Skin epidermis (tissue), 12 donors: Measurements from ENCODE around the gene CCDC192.

ENCODE experiments used
- H3K27ac ChIP-seq, 21 experiments: fragments of 200-600 bp; sonication (generic) in 11 of 21; one replicate each; pipeline ENCODE4 v1.5.0; 2020; ENCODE audit warnings: mild to moderate bottlenecking in 3 of 21, inconsistent platforms in 2 of 21, moderate library complexity in 2 of 21
- H3K4me3 ChIP-seq, 7 experiments: fragments of 200-600 bp; sonication (generic) in 2 of 7; one replicate each; pipeline ENCODE4 v1.5.0; 2020; ENCODE audit warnings: inconsistent platforms in 2 of 7, mild to moderate bottlenecking in 2 of 7, moderate library complexity in 1 of 7

CCDC192 gene

GRCh38 chr5:127935398-127935797 lies 232.2 kb downstream of the CCDC192 start:
- H3K4me3 ChIP-seq: no peak overlapping the region

GRCh38 chr5:127936439-127936972 lies 233.3 kb downstream of the CCDC192 start:
- no peak overlapping the region for H3K27ac ChIP-seq
- no peak overlapping the region for H3K4me3 ChIP-seq

More at GRCh38 chr5:127935398-127935797, 232.2 kb downstream of the CCDC192 start:
- H3K27ac ChIP-seq: no peak overlapping the region

DNA sequence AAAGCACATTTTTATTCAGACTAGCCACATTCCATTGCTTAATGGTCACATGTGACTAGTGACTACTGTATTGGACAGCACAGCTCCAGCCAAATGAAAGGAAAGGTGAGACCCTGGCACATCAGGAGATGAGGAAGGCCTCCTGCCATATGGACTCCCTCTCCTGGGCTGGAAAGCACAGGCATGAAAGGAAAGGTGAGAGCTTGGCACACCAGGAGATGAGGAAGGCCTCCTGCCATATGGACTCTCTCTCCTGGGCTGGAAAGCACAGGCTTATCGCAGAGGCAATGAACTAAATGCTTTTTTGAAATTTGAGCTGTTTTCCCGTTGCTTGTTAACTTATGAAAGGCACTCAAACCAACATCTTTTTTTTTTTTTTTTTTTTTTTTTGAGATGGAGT lies 235.6 kb downstream of the CCDC192 start:
- Histone ChIP-seq H3K27ac (no peak overlapping the region), H3K4me3 (no peak overlapping the region)

GRCh38 chr5:127940854-127941253 lies 237.7 kb downstream of the CCDC192 start:
- H3K4me3 ChIP-seq: no peak overlapping the region
- no peak overlapping the region for H3K27ac ChIP-seq

DNA sequence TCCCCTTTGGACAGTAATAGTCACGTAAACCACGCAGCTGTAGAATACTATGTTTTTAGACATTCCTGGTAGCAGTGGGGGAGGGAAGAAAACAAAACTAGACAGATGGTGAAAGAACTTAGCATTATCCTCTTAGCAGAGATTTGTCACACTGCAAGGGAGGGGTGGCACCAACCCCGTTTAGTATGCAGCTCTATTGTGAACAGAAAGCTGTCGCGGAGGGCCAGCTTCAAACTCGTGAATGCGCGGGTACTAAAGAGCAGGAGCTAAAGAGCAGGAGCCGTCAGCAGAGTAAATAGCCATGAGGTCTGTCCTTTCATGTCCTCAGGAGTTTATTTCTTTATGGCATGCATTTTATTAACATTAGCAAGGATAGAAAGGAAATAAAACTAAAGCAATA lies 238.5 kb downstream of the CCDC192 start:
- Histone ChIP-seq H3K4me3 (no peak overlapping the region), H3K27ac (no peak overlapping the region)

- Histone ChIP-seq H3K27ac (no peak overlapping the region), H3K4me3 (no peak overlapping the region)
These were observed 239.3 kb downstream of the CCDC192 start for GRCh38 chr5:127942246-127943060.

DNA sequence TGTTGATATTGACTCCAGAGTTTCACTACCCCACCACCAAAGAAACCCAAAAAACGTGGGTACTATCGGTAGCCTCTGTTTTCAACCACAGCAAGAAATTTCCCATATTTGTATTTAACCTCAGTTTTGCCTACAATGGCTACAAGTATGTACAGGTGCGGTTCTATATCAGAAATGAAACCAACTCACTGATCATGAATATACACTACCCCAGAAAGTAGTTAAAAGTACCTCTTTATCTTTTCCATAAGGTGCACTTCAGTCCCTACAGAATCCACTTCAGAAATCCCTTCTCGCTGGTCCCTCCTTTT lies 239.8 kb downstream of the CCDC192 start:
- no peak overlapping the region for H3K27ac ChIP-seq
- H3K4me3 ChIP-seq: no peak overlapping the region

DNA sequence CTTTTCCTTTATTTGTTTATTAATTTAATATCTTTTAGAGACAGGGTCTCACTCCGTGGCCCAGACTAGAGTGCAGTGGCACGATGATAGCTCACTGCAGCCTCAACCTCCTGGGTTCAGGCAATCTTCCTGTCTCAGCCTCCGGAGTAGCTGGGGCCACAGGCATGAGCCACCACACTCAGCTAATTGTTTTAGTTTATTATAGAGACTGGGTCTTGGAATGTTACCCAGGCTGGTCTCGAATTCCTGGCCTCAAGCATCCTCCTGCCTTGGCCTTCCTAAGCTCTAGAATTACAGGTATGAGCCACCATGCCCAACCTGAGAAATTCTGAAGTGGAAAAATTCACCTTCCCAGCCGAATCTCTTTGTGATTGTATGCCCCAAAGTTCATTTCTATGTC lies 240.9 kb downstream of the CCDC192 start:
- Histone ChIP-seq H3K4me3 (no peak overlapping the region), H3K27ac (no peak overlapping the region)

DNA sequence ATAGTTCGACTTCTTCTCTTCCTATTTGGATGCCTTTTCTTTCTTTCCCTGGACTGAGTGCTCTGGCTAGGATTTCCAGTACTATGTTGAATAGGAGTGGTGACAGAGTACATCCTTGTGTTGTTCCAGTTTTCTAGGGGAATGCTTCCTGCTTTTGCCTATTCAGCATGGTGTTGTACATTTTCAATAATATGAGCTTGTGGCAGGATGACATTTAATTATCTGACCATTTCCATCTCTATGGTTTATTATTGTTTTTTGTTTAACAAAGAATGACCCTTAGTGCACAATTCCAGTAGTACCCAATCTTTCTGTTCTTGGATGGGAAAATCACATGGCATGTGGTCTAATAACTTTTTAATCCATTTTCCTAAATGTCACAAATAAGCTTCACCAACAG lies 244.8 kb downstream of the CCDC192 start:
- H3K27ac ChIP-seq: no peak overlapping the region
- no peak overlapping the region for H3K4me3 ChIP-seq

- H3K4me3 ChIP-seq: no peak overlapping the region
- H3K27ac ChIP-seq: no peak overlapping the region
These were observed 247.7 kb downstream of the CCDC192 start for GRCh38 chr5:127950707-127951391.

DNA sequence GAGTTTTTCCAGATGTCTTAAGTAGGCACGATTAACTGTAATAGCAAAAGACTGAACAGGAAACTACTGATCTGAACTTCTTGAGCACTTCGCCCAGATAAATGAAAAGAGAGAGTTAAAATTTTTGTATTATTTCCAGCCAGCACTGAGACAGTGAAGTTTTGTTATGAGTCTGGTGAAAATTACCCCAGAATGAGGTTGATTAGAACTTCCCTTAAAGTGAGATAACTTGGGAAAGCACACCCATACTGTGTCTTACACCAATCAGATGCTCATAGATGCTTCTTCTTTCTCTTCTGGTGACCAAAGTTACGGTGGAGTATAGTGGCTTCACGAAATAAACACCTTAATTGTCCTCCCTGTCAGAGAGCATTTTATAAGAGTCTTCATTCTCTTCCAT lies 248.6 kb downstream of the CCDC192 start:
- Histone ChIP-seq H3K4me3 (no peak overlapping the region), H3K27ac (no peak overlapping the region)

DNA sequence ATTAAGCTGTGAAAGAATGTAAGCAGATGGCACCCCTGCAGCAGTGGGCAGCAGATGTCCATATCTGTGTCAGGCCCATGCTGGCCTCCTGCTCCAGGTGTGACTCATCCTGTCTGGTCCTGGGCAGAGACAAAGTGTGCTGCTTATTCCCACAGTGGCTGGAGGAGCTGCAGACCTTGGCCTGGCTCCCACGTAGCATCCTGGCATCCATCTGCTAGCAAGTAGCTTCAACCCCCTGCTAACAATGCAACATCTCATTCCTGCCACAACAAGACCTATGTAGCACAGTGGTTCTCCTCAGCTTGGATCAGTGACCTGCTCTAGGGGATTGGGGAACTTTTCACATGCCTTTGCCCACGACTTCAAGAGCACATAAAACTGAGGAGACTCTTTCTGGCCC lies 254.0 kb downstream of the CCDC192 start:
- H3K27ac ChIP-seq: no peak overlapping the region
- no peak overlapping the region for H3K4me3 ChIP-seq

DNA sequence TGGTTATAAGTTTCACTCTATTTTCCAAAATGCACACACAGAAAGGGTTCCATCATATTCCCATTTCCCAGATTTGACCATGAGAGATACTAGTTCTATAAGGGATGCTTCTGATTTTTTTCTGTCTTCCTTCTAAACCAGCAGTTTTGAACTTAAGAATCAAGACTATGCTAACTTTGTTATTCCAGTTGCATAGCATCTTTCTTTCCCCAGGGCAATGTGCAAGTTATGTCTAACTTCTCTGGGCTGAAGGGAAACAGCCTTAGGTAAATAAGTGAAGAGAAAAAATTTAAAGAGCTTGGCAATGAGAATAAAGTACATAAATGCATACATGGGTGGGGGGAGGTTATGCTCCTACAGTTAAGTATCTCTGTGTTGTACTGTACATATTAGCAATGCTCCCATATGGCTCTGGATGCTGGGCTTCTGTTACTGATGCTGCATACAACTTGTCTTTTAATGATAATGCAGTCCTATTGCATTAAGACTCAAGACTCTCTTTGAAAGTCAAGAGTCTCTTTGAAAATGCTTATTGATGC lies 254.6 kb downstream of the CCDC192 start:
- H3K27ac ChIP-seq: no peak overlapping the region
- no peak overlapping the region for H3K4me3 ChIP-seq

DNA sequence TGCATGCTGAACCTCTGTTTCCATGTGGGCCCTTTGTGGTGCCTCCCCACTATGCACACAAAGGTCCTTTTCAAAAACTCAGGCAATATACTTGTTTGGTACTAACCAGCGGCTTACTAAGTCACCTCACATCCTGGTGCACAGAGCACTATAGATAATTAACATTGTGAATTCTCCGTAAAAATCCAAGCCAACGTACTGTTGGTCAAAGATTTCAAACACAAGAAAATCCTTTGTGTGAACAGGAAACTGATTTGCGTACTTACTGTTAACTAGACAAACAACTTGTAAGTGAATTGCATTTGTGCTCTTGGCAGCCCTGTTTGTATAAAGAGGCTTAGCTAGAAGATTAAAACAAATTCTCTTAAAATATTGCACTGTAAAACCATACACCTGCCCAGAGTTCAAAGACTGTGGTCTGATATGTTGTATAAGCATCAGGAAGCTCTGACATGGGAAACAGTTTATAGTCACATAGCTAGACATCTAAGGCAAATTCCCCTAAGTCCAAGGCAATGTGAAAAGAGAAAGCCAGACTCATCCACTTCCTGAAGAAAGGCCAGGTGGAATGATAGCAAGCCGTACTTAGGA lies 255.3 kb downstream of the CCDC192 start:
- peak overlapping the region in 2 of 21 experiments; percentile 9 to 36 for H3K27ac ChIP-seq

GRCh38 chr5:127959152-127959764 lies 256.1 kb downstream of the CCDC192 start:
- Histone ChIP-seq H3K4me3 (no peak overlapping the region), H3K27ac (peak overlapping the region in 3 of 21 experiments; percentile 9 to 56 (median 36))

More for the DNA sequence above, 255.3 kb downstream of the CCDC192 start:
- H3K4me3 ChIP-seq: no peak overlapping the region

DNA sequence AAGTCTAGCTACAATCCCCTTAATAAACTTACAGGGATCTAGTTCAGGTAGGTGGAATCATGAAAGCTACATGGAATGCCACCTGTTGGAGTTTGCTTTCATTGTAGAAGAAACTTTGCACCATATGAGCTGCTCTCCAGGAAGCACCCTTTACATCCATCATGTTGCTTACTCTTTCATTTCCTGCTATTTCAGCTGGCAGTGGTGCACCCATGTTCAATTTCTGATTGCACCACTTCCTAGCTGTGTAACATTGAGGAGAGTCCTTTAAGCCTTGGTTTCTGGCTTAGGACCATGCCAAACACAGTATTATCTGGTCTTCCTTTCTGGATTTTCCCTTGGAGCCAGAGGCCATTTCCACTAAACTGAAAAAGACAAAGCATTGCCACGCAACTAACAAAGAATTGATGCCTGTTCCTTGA lies 257.1 kb downstream of the CCDC192 start:
- peak overlapping the region in 2 of 21 experiments; percentile 0 to 13 for H3K27ac ChIP-seq

DNA sequence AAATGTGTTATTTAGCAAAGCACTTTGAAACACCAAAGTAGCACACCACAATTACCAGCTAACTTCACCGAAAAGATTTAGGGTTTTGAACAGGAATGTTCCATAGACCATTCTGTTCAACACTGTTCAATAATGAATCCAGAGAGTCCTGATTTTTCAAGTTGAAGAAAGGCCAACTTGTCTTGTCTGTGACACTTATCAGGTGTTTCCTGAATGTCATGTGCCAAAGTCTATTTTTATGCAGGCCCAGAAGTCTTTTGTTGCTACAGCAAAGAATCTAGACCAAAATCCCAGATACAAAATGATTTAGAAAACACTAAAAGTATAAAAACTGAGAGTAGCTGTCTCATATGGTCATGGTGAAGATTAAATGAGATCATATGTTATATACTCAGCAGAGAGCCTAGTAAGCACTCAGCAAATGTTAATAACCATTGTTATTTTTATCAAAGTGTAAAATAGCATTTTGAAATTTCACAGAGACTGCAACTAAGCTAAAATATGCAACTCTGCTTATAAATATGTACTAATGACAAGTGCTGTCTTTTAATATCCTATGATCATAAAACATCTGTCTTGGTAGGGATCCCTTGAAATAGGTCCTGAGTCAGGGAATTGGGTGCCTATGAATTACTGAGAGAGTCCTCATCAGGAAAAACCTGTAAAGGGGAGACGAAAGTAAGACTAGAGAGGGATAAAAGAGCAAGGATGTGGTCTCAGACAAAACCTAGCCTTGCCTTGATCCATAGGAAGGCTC lies 258.0 kb downstream of the CCDC192 start:
- Histone ChIP-seq H3K4me3 (no peak overlapping the region), H3K27ac (peak overlapping the region in 1 of 21 experiments; percentile 5)

More for the DNA sequence above, 257.1 kb downstream of the CCDC192 start:
- H3K4me3 ChIP-seq: no peak overlapping the region

GRCh38 chr5:127961763-127962145 lies 258.6 kb downstream of the CCDC192 start:
- no peak overlapping the region for H3K4me3 ChIP-seq
- no peak overlapping the region for H3K27ac ChIP-seq

DNA sequence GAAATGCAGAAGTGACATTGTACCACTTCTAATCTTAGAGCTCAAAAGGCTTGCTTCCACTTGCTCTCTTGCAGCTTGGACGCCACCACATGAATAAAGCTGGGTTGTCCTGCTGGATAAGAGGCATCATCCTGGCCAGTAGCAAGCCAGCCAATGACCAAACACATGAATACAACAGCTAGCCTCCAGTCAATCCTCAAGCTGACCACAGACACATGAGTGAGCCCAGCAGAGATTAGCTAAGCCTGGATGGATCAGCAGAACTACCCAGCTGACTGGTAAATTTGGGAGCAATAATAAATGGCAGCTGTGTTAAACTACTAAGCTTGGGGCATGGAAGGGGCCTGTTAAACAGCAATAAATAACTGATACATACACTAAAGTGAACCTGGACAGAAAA lies 259.3 kb downstream of the CCDC192 start:
- no peak overlapping the region for H3K27ac ChIP-seq
- H3K4me3 ChIP-seq: no peak overlapping the region
